CD4-positive, alpha-beta T cell treated with Interferon gamma for 1 hour (primary cell): ENCODE measurements around the gene PIK3AP1.
A peak's percentile ranks its signal among the peaks of the same experiment; 100 is the strongest.
"Not testable (repeated sequence)": the region's sequence is repeated elsewhere in the genome, so short reads cannot be mapped to it uniquely, and the experiment has no call there.

Source experiments
- DNase-seq: peaks from one replicate; pipeline ENCODE4 v3.0.0-alpha.2; 2020

Gene PIK3AP1

DNA sequence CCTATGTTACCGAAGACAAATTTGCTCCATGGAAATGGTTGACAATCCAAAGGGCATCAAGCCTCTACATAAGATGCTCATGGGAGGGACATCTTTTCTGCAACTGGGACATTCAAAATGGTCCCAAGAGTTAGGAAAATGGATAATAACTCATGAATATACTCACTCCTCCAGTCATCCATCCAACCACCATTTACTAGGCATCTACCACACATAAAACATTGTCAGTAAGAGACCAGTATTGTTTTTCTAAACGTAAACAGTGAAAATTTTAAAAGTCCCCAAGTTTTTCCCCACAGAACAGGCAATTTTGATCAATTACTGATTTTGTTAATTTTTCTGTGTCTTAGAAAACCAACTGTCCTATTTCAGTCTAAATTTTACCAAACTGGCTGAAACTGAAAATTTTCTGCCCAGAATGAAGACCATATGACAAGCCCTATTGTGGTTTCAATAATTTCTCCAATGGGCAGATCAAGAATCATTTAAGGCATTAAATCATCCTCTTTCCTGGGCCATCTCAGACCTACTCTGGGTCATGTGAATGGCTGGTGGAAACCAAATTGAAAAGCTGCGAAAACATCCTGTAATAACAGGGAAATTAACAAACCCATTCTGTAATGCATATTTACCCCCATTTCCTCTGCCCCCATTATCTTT, 24.2 kb downstream of the PIK3AP1 start:
- DNase-seq, result no peak

- no peak for DNase-seq
Observed at GRCh38 chr10:96695366-96695765, 24.9 kb downstream of the PIK3AP1 start.

DNA sequence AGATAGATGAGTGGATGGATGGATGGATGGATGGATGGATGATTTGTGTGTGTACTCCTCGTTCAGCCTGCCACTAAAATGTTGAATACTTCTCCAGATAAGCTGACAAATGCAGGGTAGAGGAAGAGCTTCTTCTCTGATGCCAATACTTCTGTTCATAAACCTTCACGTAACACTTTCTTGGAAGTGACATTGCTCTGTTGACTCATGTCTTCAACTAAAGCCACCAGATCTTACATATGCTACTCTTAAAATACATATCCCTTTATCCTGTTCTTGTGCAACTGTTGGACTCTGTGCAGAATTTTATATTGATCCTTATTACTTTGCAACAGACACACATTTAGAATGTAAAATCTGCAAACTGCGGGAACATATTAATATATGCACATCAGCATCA, 26.9 kb downstream of the PIK3AP1 start:
- DNase-seq, result no peak

DNA sequence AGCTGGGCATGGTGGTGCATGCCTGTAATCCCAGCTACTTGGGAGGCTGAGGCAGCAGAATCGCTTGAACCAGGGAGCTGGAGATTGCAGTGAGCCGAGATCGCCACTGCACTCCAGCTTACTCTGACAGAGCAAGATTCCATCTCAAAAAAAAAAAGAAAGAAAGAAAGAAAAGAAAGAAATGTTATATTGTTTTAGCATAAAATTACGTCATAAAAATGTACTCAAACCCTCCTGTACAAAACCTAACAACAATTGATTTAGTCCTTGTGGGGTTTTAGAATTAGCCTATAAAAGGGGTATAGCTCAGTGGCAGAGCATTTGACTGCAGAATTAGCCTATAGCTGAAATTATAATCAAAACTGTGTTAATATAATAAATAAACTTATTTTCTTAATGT, 27.9 kb downstream of the PIK3AP1 start:
- no peak for DNase-seq

- no peak for DNase-seq
Observed at GRCh38 chr10:96691761-96692160, 28.6 kb downstream of the PIK3AP1 start.

DNA sequence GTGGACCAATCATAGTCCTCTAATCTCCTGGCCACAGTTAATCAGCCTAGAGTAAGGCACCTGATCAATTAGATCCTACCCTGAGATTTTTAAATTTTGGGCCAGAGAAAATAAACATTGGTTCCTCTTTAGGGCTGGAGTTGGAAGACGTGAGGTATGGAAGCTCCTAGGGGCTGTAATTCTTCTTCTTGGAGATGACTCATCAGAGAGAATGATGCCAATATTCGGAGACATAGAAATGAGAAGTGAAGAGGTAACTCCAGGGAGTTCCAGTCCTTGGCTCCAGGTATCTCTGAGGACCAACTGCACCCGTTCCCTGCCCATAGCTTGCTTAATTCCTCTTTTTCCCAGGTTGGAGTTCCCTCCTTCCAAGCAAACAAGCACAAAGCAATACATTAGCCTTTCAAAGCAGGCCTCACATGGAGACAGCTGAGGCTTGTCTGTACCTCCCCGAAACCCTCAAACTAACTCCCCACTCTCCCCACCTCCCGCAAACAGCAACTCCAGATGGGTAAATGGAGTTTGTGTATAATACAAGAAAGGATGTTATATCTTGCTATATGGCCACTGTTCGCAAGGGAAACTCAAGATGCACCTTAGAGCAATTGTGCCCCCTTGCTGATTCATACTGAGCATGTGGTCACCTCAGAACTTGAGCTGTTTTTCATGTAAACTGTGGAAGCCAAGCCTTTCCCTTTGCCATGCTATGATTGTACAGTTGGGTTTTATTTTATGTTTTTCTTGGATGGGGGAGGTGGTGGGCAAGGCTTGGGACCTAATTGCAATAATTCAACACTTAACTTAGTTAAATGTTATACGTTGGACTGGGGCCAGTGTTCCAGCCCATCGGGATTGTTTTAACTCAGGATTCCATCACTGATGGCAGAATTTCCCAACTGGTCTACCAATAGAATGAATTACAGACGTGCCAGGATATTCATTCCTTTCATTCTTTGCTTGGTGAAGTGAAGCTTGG, 29.3 kb downstream of the PIK3AP1 start:
- DNase-seq, result no peak

- DNase-seq, result no peak
Observed at GRCh38 chr10:96688789-96689188, 31.5 kb downstream of the PIK3AP1 start.

DNA sequence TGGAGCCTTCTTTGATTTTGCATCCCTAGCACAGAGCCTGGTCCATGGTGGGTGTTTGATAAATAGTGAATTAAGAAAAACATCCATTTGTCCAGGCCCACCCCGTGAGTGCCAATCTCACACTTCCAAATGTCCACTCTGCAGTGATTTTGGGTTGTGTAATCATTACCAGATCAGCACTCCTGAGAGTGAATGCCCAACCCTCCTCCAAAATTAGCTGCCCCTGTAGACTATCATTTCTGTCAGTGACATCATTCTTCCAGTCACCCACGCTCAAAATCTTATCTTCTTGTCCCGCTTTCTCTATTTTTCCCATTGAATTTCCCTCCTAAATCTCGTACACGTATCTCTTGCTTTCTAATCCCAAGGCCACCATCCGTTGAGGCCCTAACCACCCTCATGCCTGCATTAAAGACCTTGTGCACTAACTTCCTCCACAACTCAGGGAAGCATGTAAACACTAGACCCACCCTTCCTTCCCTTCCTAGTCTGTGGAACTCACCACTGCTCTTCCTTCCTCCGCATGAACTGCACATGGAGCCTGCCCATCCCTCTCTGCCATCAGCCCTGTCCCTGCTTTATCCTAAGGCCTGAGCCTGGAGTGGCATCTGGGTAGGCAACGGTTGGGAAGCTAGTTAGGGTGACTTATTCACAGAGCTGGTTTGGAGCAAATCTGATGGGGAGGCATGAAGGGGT, 32.8 kb downstream of the PIK3AP1 start:
- DNase-seq, result no peak

DNA sequence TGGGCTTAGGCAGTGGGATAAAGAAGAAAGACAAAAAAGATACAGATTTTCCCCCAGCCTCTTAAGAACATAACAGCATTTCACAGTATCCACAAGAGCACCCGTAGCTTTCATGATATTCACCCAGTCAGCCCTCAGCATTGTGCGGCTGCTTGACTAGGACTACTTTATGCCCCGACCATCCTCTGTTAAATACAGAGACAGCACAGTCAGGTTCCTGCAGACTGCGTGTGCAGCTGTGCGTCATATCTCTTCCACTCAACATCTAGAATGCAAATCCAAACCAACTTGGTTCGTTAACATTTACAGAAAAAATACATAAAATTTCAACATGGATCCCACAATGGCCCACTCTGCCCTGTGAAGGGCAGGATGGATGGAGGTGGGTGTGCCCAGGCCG, 33.8 kb downstream of the PIK3AP1 start:
- DNase-seq, result no peak

DNA sequence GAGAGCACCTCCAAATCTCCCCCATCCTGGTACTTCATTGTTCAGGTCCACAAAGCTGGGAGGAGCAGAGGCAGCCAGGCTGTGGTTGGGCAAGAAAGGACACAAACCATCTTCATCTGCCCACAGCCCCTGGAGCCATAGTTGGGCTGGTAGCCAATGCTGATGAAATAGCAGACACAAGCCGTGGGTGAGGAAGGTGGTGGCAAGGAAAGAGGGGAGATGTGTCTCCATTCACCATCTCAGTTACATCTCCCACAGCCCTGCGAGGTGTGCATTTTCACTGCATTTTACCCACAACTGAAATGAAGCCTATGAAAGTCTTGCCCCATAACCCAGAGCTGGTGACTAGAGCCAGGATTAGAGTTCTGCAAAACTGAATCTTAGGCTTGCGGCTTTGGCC, 35.0 kb downstream of the PIK3AP1 start:
- DNase-seq, result no peak

DNA sequence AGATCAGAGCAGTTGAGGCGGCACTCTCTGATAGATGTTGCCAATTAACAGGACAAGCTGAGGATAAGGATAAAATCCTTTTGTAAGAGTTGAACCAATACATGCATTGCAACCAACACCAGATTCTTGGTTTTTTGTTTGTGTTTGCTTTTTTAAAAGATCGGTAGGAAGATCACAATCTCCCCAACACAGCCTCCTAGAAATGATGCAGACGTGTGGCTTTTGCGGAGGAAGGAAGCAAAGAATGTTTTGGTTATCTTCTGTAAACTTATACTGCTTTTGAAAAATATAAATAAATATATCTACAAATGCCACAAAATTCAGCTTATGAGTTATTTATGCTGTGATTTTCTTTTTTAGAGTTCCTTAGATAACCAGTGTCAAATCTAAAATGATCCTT, 35.5 kb downstream of the PIK3AP1 start:
- DNase-seq, result no peak

DNA sequence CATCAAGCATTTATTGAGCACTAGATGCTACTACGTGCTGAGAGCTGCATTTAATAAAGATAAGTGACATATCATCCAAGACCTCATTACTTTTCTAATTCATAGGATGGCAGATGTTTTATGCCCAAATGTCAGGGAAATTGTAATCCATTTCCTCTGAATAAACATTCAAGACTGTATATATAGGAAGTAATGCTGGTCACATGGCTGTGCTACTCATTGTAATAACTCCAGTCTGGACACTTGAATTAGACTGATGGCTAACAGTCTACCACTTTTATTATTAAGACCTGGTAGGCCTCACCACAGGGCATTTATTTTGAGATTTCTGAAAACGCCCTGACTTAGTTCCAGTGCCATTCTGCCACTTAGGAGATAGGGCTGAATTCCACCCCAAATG, 36.6 kb downstream of the PIK3AP1 start:
- DNase-seq, result no peak

DNA sequence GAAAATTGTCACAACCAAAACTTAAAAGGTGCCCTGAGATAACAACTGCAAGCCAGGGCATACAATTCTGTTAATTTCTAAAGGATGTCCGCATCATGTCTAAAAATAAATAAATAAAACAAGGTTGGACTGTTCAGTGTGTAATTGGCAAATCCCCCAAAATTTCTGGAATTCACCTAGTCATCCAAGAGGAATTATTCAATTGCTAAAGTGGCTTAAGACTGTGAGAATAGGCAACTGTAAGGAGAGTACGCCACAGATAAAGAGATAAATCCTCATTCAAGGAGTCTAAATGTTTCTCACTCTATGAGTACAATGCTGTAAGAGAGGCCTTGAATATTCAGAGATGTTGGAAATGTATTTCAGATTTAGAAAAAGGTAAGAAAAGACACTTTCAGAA, 37.2 kb downstream of the PIK3AP1 start:
- no peak for DNase-seq

- no peak for DNase-seq
Observed at GRCh38 chr10:96681524-96681923, 38.8 kb downstream of the PIK3AP1 start.

GRCh38 chr10:96680463-96680862, 39.9 kb downstream of the PIK3AP1 start:
- not testable (repeated sequence) for DNase-seq

DNA sequence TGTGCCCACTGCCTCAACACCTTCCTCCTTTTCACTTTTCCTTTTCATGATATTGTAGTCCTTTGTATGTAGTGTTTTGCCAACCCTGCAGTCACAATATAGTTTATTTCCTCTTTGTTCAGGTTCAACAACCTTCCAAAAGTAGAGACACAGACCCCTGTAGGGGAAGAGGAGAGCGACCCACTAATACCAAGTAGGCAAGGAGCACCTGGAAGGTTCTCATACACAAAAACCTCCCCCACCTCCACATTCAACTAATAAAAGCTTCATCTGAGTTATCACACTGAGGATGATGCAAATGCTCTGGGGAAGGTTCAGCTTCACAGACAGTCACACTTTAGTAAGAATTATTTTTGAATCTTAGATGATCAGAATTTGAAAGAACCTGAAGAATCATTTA, 41.6 kb downstream of the PIK3AP1 start:
- DNase-seq, result no peak

DNA sequence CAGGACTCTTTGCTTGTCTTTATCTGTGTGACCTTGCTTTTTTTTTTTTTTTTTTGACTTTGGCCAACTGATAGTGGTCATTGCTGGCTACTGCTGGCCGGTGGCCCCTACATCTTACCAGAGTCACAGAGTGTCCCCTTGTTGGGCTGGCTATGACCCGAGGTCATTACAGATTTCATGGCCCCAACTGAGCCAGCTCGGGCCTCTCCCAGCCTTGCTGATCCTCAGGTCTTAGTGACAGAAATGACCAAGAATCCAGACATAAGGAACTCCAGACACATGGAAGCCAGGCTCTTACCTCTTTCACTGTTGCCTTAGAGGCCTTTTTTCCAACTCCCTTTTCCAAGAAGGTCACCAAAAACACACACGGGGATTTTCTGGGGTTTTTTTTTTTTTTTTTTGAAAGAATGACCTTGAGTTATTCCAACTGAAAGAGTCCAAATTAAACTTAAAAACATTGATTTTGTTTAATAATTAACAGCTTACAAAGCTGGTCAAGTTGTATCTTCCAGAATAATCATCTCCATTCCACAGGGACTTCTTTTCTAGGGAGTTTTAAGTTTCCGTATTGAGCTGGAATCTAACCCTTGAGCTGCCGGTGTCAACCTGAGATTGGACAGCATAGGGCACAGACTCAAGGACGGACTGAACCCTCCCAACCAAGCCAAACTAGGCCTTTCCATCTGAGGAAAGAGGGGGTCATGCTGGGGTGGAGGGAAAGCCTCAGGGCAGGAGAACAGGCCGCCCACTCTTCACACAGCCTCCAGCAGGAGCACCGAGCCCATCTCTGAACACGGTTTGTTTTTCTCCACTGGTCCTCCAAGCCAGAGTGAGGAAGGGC, 43.8 kb downstream of the PIK3AP1 start:
- no peak for DNase-seq

DNA sequence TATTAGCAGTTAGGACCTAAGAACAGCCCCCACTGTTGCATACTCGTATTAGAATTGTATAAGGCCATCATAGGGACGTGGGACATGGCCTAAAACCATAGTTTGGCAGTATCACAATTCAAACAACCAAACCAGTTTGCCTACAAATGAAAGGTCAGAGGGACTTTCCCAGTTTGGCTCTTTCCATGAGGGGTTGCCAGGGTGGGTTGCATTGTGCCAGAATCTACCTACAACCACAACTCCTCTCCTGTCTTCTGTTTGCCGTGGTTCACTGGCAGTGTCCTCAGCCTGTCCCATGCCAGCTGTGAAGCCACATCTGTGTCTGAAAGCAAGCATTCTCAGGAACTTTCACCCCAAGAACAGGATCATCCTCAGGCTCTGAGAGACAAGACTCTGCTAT, 44.5 kb downstream of the PIK3AP1 start:
- DNase-seq, result no peak

- peak; percentile 66 for DNase-seq
Observed at GRCh38 chr10:96673318-96674099, 46.8 kb downstream of the PIK3AP1 start.

DNA sequence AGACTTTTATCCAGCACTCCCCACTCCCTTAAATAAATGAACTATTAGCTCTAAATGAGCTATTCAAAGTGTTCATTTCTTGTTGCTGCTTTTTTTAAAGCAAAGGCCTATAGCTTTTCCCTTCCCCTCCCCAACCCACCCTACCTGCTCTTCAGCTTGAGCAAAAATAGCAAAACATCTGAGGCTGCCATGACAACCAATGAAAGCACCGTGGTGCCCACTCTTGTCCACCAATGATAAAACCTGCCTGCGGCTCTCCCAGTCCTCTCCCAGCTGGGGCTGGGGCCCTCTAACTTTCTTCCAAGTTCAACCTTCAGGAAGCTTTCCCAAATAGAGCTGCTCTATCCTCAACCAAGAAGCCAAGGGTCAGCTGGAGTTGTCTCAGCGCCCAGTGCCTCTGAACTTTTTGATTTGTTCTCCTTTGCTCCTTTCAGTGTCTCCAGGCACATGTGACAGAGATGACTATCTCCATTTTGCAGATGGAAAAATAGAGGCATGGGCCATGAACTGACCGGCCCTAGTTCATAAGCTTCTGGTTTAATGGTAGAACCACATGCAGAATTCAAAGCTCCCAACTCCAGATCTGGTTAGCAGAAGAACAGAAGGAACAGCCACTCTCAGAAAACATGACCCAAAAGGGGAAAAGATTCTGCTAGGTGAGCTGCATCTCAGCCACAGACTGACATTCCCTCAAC, 47.7 kb downstream of the PIK3AP1 start:
- DNase-seq, result no peak

DNA sequence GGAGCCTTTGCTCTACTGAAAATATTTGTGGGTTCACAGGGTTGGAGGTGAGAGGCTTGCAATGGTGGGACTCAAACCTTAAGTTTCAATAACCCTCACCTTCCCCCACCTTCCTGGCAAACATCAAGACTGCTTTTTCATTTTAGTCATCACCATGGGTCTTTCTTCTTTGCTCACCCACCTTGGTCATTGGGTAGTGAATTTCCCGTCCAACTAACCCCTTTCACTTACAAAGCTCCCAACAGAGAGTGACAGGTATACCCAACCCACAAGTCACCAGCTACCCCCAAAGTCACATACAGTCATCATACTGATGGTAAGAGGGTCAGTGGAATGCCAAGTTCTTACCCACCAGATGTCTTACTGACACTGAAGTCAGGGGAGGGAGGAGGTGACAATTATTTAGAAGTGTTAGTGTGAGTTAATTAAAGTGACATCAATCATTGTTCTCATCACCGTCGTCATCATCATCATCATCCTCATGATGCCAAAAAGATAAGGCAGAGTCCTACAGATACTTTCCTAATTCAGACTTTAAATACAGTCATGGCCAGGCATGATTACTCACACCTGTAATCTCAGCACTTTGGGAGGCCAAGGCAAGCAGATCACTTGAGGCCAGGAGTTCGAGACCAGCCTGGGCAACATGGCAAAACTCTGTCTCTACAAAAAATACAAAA, 49.0 kb downstream of the PIK3AP1 start:
- DNase-seq, result no peak
